ENCODE data around the gene C2orf81. TPM values are rescaled to one million over a fixed set of nuclear protein-coding genes. Genes with fewer than 3 reads are reported as not detected.

The C2orf81 gene
- polyA plus RNA-seq, 1 of the 3 experiments (the other 2 are of a cell fraction): 2.5 TPM

GRCh38 chr2:74366036-74366435 is 55.4 kb downstream of the C2orf81 start:
- Histone ChIP-seq H3K27ac (ENCODE audit: low read depth in 2 of 2, low read length in 1 of 2) (no peak overlapping the region), H4K20me1 (ENCODE audit: insufficient read depth) (no peaks in the 10 kb centered on the region), H3K9me3 (no peaks in the 10 kb centered on the region), H3F3A (replicated peaks; ENCODE audit: insufficient read depth) (no peaks in the 10 kb centered on the region), H3K36me3 (replicated peaks in 1 of 2; ENCODE audit: control insufficient read depth in 1 of 2, insufficient read depth in 2 of 2, low read length in 1 of 2) (peaks cover 39 to 97% of the 10 kb centered on the region in 2 experiments), H3K9me2 (no peaks in the 10 kb centered on the region), H3K27me3 (ENCODE audit: insufficient read depth) (no peaks in the 10 kb centered on the region), H3K4me3 (ENCODE audit: low read depth in 2 of 2, low read length in 1 of 2) (no peak overlapping the region), H3K4me2 (no peak overlapping the region), H3K79me2 (ENCODE audit: insufficient read depth) (no peaks in the 10 kb centered on the region), H3K9ac (no peak overlapping the region), H3K4me1 (ENCODE audit: control insufficient read depth in 1 of 2, insufficient read depth in 2 of 2, low read depth in 1 of 2, low read length in 1 of 2) (no peaks in the 10 kb centered on the region), H2AFZ (ENCODE audit: low read depth) (no peak overlapping the region)
- CTCF ChIA-PET: interaction anchor here (0.7 to 3.9 kb wide), 6 partner anchors 8 to 32 kb away, joined by 3 to 17 read pairs (median 3); no protein-coding TSS in a partner anchor
- DNase-seq: no peak
- POLR2A ChIA-PET: no interaction called here
- WGBS (ENCODE audit: low lambda C conversion rate): 96% methylated on average over 3 of the region's 3 CpGs
- TF ChIP-seq SIN3A (IDR thresholded peaks at IDR 0.05; ENCODE audit: borderline replicate concordance, low read depth, low read length): no peak
- no peak for TF ChIP-seq YY1 (IDR thresholded peaks at IDR 0.05; ENCODE audit: low read depth)
- TF ChIP-seq PBX3 (IDR thresholded peaks at IDR 0.05): no peak
- no peak for TF ChIP-seq GABPA (IDR thresholded peaks at IDR 0.05; ENCODE audit: low read depth)
- TF ChIP-seq MAX (IDR thresholded peaks at IDR 0.05; ENCODE audit: low read depth): no peak

- H3K4me2 ChIP-seq: no peak overlapping the region
- WGBS (ENCODE audit: low lambda C conversion rate): 91% methylated on average over 8 of the region's 8 CpGs
- no peak overlapping the region for H3K4me3 ChIP-seq (ENCODE audit: low read depth in 2 of 2, low read length in 1 of 2)
- H3F3A ChIP-seq (replicated peaks; ENCODE audit: insufficient read depth): no peaks in the 10 kb centered on the region
- H4K20me1 ChIP-seq (ENCODE audit: insufficient read depth): no peaks in the 10 kb centered on the region
- CTCF ChIA-PET: interaction anchor here (0.7 to 4.2 kb wide), 7 partner anchors 10 to 31 kb away, joined by 3 to 31 read pairs (median 3); no protein-coding TSS in a partner anchor
- no peak overlapping the region for H3K27ac ChIP-seq (ENCODE audit: low read depth in 2 of 2, low read length in 1 of 2)
- no peaks in the 10 kb centered on the region for H3K4me1 ChIP-seq (ENCODE audit: control insufficient read depth in 1 of 2, insufficient read depth in 2 of 2, low read depth in 1 of 2, low read length in 1 of 2)
- DNase-seq: no peak
- POLR2A ChIA-PET: no interaction called here
- H3K79me2 ChIP-seq (ENCODE audit: insufficient read depth): no peaks in the 10 kb centered on the region
- H3K9me2 ChIP-seq: no peaks in the 10 kb centered on the region
- H3K36me3 ChIP-seq (replicated peaks in 1 of 2; ENCODE audit: control insufficient read depth in 1 of 2, insufficient read depth in 2 of 2, low read length in 1 of 2): peaks cover 46 to 97% of the 10 kb centered on the region in 2 experiments
- H2AFZ ChIP-seq (ENCODE audit: low read depth): no peak overlapping the region
- H3K9ac ChIP-seq: no peak overlapping the region
- H3K9me3 ChIP-seq: no peaks in the 10 kb centered on the region
- H3K27me3 ChIP-seq (ENCODE audit: insufficient read depth): no peaks in the 10 kb centered on the region
- TF ChIP-seq RFX5 (IDR thresholded peaks at IDR 0.05; ENCODE audit: low read length): no peak
- no peak for TF ChIP-seq POLR2AphosphoS5 (IDR thresholded peaks at IDR 0.05; ENCODE audit: low read depth, low read length)
- no peak for TF ChIP-seq JUND (IDR thresholded peaks at IDR 0.05)
- no peak for TF ChIP-seq FOSL2 (IDR thresholded peaks at IDR 0.05; ENCODE audit: borderline replicate concordance, low read depth)
- no peak for TF ChIP-seq TCF12 (IDR thresholded peaks at IDR 0.05)
- no peak for TF ChIP-seq CHD2 (IDR thresholded peaks at IDR 0.05; ENCODE audit: low read length, partially characterized antibody)
- TF ChIP-seq ELF1 (IDR thresholded peaks at IDR 0.05): no peak
- no peak for TF ChIP-seq EP300 (IDR thresholded peaks at IDR 0.05; ENCODE audit: borderline replicate concordance in 1 of 2, low read depth in 1 of 2, low read length in 1 of 2)
- no peak for TF ChIP-seq MEF2A (IDR thresholded peaks at IDR 0.05; ENCODE audit: borderline replicate concordance, low read depth)
- no peak for TF ChIP-seq RXRA (IDR thresholded peaks at IDR 0.05; ENCODE audit: borderline replicate concordance, low read depth)
- no peak for TF ChIP-seq TEAD4 (IDR thresholded peaks at IDR 0.05; ENCODE audit: borderline replicate concordance, insufficient read depth)
- TF ChIP-seq GABPA (IDR thresholded peaks at IDR 0.05; ENCODE audit: low read depth): no peak
- TF ChIP-seq USF2 (IDR thresholded peaks at IDR 0.05; ENCODE audit: borderline replicate concordance, low read depth, low read length): no peak
- no peak for TF ChIP-seq MAX (IDR thresholded peaks at IDR 0.05; ENCODE audit: low read depth)
- no peak for TF ChIP-seq ZBTB33 (IDR thresholded peaks at IDR 0.05; ENCODE audit: borderline replicate concordance, low read depth)
Observed at GRCh38 chr2:74364533-74365505, 56.6 kb downstream of the C2orf81 start.
